Activated CD4-positive, CD25-positive, alpha-beta regulatory T cell (primary cell): ENCODE data around the gene MED12L.
"Not testable (repeated sequence)": the region's sequence is repeated elsewhere in the genome, so short reads cannot be mapped to it uniquely, and the experiment has no call there.

ENCODE experiments used
- DNase-seq, 4 experiments: peaks; one replicate each; lab custom pipeline; 2025; lab: John Stamatoyannopoulos, UW

The MED12L gene

DNA sequence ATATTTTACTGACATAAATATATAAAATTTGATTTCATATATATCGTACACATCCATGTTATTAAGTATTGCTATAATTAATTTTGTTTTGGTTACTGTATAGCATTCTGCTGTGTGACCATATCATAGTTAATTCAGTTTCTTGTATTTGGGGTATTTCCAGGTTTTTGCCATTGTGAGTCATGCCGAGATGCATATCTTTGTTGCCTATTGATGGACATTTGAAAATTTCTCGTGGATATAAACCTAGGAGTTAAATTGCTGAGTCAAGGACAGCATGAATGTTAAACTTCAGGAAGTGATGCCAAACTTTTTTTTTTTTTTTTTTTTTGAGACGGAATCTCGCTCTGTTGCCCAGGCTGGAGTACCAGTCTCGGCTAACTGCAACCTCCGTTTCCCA is 151.3 kb downstream of the MED12L start:
- no peak for DNase-seq

DNA sequence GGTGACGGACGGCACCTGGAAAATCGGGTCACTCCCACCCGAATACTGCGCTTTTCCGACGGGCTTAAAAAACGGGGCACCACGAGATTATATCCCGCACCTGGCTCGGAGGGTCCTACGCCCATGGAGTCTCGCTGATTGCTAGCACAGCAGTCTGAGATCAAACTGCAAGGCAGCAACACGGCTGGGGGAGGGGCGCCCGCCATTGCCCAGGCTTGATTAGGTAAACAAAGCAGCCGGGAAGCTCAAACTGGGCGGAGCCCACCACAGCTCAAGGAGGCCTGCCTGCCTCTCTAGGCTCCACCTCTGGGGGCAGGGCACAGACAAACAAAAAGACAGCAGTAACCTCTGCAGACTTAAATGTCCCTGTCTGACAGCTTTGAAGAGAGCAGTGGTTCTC is 156.5 kb downstream of the MED12L start:
- DNase-seq = not testable (repeated sequence)

DNA sequence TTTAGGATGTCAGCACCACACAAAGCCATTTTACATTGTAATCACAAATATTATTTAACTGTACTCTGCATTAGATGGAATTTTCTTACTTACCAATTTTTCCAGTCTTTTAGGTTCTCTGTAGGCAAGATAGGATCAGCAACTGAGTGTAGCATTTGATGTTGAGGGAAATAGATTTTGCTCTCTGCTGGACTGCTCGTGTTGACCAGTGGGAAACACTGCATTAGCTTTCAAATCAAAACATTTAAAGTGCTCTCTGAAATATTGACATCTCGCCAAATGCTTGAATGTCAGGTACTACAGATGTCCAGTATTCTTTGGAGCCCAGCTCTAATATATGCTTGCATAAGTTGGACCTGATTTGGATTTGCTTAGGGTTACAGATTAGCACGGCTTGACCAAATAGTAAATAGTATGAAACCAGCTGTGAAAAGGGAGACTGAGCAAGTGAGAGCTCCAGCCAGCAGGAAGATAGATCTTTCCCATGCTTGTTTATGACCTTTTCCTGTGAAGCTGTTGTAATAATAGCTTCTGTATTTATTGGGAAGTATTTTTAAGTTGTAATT is 163.4 kb downstream of the MED12L start:
- no peak for DNase-seq

DNA sequence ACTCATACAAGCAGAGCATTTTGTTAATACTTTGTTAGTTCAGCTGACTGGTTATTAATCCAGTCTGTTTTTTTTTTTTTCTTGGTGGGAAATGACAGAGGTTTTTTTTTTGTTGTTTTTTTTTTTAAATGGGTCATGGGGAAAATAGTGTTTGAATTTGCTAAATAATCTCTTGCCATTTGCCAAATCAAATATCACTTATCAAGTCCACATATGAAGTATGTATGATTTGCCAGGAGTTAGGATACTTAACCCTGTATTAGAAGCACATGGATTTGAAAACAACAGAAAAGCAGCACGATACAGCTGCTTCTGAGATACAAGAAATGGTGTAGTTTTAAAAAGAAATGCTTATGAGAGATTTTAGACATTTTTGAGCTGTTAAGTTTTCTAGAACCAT is 171.3 kb downstream of the MED12L start:
- no peak for DNase-seq

DNA sequence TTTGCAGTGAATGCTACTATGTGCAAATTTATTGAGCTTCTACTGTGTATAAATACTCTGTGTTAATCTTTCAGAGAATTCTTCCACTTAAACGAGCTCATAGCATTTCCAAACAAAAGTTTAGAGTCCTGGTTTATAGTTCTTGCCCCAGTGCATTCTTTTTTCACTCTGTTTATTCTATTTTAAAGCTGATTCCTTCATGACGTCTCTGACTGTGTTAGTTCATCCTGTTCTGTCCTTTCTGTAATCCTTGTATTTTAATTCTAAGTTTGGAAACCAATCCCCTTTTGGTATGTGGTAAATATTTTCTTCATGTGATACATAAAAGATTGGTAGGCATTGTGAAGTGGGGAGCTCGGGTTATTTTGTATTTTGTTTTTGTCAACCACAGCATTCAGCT is 174.2 kb downstream of the MED12L start:
- DNase-seq = no peak

DNA sequence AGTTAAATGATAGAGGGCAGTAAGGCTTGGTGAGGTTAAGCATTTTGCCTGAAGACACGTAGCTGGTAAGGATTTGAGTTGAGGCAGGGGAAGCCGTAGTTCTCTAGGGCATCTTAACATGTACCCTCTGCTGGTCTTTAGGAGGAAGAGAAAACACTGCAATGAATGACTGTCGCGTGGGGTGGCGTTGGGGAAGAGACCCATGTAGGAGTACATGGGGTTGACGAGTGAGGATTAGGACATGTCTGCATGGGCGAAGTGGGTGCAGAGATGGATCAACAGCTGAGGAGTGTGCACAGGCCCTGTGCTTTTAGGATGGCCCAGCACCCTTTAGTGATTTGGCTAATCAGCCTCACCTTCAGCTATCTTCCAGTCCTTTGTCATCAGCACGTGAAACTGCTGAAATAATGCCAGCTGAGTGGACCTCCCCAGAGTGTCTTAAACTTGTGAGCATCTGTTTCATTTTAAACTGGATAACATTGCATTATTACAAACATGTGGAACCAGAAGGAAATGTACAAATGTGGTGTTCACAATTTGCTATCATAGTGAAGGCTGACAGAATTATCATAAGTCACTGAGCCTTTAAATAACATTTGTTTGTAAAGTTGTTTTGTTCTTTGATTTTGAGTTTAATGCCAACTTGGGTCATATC is 177.5 kb downstream of the MED12L start:
- DNase-seq = no peak

DNA sequence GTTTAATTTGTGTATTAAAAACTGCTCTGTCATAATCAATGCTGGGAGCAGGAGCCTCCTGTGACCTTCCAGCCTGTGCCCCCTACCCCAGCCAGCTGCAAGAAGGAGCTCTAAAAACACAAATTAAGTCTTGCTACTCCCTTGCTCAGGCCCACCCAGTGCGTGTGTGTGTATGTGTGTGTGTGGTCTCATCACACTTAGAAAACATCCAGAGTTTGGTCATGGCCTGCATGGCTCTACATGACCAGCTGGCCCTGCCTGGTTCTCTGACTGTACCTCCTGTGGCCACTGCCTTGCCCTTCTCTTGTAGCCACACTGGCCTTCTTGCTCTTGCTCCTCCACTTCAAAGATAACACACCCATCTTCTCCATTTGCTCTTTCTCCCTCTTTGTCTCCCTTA is 179.1 kb downstream of the MED12L start:
- no peak for DNase-seq

DNA sequence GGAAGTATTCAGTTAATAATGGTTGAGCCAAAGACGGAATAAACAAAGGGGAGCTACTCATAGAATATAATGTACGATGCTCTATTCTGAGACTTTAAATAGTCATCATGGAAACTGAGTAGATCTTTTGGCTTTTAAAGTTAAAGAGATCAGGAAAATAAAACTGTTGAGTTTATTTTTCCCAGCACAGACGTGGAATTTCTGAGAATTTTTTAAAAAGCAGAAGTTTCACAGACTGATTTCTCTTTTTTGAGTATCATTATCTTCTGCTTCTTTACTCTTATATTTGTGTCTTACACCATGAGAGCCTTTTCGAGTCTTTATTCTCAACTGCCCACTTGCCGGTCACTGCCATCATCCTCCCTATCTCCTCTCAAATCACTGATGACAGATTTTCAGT is 179.7 kb downstream of the MED12L start:
- no peak for DNase-seq

DNA sequence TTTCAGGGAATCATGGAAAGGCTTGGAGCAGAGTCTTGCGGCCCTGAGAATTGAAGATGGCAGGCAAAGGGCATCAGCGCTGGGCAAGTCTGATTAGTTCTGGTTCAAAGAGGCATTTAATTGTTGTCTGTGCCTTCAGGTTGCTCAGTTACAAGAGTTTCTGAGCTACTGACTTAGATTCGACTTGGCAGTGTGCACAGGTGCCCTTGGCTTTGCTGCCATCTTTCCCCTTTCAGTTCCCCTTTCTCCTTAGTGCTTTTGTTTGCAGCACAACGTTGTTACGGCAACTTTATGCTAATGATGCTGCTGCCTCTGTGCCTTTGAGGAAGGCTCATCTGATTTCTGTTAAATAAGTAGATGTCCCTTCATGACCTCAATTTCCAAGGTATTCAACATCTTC is 180.4 kb downstream of the MED12L start:
- DNase-seq = no peak

DNA sequence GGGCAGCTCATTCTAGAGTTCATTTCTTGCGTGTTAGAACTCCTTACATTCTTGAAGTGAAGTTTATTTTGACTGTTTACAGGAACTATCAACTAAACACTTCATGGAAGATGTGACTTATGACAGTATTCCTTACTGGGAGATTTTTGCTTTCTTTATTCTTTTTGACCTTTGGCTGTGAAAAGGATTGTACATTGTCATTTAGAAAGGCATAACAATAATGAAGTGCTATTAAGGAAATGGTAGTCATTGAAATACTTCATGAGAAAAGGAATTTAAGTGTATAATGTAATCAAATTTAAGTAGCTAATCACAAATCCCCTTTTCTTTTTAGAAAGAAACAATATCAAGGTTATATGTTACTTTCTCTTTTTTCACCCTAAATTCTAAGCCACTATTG is 181.6 kb downstream of the MED12L start:
- no peak for DNase-seq

DNA sequence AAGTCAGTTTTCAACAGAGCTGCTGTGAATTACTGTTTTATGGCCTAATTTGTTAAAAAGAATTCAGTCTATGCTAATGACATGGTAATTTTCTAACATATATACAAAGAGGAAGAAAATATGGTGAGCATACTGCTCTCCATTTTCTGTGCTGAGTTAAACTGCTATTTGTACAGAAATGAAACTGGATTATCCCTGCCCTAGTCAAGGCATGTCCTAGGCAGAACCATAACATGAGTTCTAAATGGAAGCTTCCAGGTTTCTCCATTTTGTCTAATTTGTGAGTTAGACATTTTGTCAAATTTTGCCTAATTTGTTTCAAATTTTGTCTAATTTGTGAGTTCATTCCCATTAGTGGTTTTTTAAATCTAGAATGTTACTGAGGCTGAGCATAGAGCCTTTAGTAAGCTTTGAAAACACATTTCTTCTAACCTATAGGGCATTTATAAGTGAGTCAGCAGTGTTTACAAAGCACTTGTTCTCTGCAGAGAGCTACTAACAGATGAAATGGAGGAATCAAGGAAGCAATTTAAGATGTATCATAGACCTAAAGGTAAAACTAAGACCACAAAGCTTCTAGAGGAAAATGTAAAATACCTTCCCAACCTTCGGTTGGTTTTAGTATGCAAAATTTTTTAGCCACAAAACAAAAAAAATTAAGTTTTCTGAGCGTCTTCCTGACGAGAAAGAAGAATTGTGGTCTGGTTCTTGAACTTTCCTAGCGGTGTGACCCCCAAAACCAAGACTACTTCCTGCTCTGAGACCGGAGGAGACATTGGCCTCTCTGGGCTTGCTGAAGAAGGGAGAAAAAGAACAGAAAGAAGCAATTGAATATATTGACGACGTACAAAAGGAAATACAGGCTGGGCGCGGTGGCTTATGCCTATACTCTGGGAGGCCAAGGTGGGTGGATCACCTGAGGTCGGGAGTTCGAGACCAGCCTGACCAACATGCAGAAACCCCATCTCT is 183.1 kb downstream of the MED12L start:
- DNase-seq = no peak

DNA sequence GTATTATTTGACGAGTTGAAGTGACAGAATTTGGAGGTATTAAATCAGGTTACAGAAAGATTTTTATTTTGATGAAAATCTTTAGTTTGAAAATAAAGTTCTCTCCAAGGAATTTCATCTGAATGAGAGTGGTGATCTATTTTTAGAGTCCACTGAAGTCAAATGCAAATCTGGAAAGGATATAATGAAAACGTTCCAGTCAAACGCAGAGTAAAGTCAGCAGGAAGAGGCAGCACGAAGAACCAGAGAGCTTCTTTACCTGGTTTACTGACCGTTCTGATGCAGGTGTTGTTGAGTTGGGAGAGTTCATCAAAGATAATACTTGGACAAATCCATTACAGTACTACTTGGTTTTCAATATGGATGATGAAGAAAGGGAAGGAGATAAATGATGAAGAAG is 184.2 kb downstream of the MED12L start:
- no peak for DNase-seq

DNA sequence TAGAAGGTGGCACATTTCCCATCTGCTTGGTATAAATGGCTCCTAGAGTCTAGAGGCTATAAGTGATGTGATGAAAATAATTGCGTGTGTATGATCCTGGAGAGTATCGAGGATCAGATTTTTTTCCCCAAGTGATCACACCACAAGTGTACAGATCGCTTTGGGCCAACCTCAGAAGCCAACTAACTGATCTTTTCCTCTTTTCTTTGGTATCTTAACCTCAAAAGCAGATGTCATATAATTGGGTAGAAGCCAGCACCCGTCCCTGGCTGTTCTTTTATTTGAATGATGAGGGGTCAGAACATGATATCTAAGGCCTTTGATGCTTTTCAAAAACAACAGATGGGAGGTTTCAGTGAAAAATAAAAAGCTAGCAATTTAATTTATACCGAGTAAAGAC is 189.6 kb downstream of the MED12L start:
- DNase-seq = no peak

DNA sequence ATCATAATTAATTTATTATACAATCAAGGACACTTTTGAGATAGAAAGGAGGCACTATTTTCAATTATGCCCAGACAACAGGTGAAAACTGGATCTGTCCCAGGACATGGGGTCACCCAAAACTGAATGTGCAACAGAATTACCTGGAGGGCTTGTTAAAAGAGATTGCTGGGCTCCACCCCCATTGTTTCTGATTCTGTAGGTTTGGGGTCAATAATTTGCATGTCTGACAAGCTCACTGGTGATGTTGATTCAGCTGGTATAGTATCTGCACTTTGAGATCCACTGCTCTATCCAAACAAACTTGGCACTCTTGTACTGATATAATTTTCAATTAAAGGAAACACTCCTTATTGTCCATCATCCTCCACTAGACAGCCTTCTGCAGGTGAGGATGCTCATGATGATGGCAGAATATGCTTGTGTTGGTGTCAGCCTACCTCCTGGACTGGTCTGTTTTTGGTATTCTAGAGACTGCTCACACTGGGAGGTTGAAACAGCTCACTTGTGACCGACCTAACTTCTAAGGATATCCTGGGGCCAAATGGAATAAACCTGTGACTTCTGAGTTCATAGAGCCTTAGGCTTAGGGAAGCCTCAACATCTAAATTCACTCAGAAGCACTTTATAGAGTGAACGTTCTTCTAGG is 190.7 kb downstream of the MED12L start:
- DNase-seq = no peak

DNA sequence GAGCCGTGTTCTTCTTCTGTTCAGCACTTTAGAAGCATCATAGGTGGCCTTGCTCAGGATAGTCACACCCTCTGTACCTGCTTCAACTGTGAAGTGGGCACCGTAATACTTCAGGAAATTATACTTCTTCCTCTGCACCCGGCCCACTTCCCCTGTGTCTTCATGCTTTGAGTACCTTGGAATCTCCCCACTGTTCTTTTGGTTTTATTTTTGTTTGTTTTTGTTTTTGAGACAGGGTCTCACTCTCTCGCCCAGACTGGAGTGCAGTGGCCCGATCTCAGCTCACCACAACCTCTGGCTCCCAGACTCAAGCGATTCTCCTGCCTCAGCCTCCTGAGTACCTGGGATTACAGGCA is 191.2 kb downstream of the MED12L start:
- no peak for DNase-seq

DNA sequence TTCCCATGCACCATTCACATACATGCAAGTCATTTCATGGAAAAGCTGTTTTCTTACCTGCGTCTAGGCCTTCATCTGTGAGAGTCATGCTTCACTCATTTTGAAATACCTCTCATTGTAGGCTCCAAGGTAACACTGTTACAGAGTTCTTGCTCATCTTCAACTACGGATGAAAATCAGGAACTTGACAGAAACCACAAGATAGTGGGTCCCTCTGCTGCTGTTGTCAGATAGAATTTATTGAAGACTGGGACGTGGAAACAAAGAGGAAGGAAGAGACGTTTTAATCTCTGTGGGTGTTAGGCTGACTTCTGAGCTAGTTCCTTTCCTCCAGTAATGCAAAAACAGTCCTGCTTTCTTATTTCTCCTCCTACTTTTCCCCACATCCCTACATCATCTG is 192.8 kb downstream of the MED12L start, which contains the start of gene P2RY14:
Gene P2RY14, minus strand, starts transcription at position 313 of the 400 bp plus-strand sequence. CDS start 64,226 bp downstream, outside the sequence.
- no peak for DNase-seq

DNA sequence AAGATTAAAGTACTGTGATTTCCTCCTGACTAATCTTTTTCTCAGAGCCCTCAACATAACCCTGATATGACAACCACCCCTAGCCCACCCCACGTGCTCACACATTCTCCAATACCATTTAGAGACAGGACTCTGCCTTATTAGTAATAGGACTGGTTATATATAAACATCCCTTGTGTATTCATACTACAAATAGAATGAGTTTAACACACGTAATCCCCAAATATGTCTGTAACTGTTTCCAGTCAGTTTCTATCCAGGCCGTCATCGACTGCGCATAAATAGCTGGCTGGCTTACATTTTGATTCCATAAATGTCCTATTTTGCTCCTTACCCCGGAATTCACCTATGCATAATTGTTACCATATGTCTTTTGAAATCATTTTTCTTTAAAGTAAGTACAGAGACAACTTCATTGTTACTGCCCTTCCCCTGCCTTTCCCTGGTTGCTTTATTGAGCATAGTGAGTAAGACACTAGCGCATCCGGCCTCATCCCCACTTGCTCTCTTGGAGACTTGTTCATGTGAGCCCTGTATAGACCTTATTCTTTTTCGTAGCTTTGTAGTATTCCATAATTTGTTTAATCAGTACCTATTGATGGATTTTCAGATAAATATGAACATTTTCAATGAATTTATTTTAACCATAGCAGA is 196.3 kb downstream of the MED12L start:
- no peak for DNase-seq

DNA sequence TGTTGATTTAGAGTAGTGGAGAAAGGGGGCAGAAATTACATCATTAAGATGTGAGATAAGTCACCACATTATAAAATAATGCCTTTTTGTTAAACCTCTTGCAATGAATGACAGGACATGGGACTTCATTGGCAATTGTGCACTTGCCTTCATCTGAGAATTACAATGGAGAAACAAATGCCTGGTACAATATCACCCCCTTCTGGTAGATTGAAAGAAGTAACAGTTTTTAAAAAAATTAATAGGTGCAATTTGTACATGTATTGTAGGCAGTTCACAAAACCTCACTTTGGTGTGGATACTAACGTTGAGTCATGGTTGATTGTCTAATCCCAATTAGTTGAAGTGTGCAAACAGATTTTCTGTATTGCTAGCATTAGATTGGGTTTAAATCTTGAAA is 197.5 kb downstream of the MED12L start:
- DNase-seq = no peak

DNA sequence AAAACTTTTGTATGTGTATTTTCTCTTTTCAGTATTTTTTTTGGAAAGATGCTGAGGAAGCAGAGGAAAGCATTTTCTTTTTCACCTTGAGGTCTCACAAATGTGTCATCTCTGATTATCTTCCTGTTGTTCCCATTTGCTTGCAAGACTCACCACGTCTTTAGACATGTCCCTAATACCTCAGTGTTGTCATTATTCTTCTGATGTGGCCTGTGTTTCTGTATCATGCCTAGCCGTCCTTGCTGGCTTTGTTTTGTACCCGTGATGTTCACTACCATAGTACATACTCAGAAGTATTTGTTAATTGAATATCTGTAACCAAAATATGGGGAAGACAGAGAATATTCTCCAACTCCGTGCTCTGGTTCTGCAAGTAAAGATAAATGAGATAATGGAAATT is 197.9 kb downstream of the MED12L start:
- no peak for DNase-seq

DNA sequence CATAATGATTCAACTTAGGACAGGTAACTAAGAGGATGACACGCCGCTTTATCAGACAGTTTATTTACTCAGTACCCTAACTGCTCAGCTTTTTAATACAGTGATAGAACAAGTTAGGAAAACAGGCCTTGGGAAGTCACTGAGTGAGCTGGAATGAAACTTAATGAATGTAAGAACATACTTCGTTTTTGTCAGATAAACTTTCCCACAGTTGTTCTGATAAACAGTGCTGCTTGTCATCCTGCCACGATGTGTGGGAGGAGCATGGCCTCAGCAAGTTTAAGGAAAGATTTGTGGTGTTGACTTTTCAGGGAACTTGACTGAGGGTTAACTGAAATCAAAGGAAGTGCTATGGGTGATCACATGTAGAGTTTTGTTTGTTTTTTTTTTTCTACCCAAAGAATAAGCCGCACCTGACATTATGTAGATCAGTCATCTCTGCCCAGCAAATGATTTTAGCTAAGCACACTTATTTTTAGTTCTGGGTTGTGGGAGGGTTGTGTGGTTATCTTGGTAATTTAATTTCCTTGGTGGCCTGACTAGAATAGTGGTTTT is 198.5 kb downstream of the MED12L start:
- no peak for DNase-seq

DNA sequence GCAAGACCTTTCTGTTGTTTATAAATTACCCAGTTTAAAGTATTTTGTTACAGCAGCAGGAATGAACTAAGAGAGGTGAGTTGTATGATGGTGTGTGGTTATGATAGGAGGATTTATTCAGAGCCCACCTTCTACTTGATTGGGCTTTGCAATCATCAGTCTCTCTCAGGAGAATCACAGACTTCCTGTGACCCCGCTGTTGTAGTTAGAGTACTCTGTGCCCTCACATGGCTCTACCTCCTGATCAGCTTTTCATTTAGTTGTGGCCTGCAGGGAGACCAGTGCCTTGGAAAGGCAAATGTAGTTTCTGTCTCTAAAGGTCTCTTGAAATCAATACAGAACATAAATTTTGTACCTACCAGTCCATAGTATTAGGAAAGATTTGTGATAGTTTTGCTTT is 200.5 kb downstream of the MED12L start:
- DNase-seq = no peak

DNA sequence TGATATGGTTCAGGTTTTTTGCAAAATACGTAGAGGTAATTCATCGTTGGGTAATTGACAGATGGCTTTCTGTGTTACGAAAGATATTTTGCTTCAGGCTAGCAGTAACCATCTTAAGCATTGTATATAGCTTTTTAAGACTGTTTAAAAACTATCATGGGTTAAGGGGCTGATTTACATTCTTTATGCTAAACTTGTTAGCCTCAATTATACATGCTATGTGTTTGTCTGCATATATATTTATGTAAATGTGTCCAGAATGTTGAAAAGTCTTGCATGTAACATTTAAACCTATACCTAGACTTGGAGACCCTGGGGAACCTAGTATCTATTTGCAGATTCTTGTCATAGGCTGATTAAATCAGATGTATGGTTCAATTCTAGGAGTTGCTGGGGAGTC is 204.0 kb downstream of the MED12L start:
- DNase-seq = no peak
